Measurements from ENCODE around the gene DYRK1B.

DNA sequence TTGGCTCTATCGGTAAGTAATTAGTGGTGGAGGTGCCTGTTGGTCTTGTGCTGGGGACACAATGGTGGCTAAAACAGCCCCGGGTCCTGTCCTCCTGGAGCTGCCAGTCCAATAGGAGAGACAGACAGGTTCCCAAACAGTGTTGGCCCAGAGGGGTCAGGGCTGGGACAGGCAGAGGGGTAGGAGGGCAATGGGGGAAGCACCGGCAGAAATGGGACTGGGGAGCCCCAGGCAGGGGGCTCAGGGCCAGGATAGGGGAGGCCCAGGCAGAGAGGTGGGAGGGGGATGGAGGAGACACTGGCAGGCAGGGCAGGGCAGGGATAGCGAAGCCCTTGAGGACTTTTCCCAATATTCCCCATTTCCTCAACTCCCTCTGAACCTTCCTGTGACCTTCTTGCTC, 14.4 kb upstream of the DYRK1B start:
- TF ChIP-seq CTCF (conservative IDR thresholded peaks at IDR 0.05 in 1 of 2, IDR thresholded peaks at IDR 0.05 in 1 of 2; ENCODE audit: extremely low read depth in 1 of 2, insufficient read depth in 1 of 2, low read depth in 1 of 2, low read length in 2 of 2) (no peak), EZH2 (IDR thresholded peaks at IDR 0.05; ENCODE audit: borderline replicate concordance, low read length) (no peak)
